BE2C (cell line): ENCODE measurements around the gene CKM.

Experiments used
- DNase-seq: peaks from one replicate; pipeline ENCODE4 v3.0.0-alpha.2; 2020
- H3K27me3 ChIP-seq: fragments of 250-450 bp; sonication (Bioruptor Pico); 2 replicates; pipeline ENCODE4 v1.5.1; 2020; ENCODE audit warnings: mild to moderate bottlenecking
- H3K36me3 ChIP-seq: fragments of 250-450 bp; sonication (Bioruptor Pico); 2 replicates; pipeline ENCODE4 v1.5.1; 2020; ENCODE audit warnings: mild to moderate bottlenecking
- H3K4me1 ChIP-seq: fragments of 250-450 bp; sonication (Bioruptor Pico); 2 replicates; pipeline ENCODE4 v1.5.1; 2020
- H3K4me3 ChIP-seq: 2 replicates; pipeline ENCODE4 v1.5.1; 2011; ENCODE audit warnings: low read depth, low read length
- H3K9me3 ChIP-seq: fragments of 250-450 bp; sonication (Bioruptor Pico); 2 replicates; pipeline ENCODE4 v1.5.1; 2020
- CTCF ChIP-seq: IDR thresholded peaks from 2 replicates; pipeline ENCODE4 v1.5.1; 2012; ENCODE audit warnings: mild to moderate bottlenecking, low read depth, low read length

The CKM gene

DNA sequence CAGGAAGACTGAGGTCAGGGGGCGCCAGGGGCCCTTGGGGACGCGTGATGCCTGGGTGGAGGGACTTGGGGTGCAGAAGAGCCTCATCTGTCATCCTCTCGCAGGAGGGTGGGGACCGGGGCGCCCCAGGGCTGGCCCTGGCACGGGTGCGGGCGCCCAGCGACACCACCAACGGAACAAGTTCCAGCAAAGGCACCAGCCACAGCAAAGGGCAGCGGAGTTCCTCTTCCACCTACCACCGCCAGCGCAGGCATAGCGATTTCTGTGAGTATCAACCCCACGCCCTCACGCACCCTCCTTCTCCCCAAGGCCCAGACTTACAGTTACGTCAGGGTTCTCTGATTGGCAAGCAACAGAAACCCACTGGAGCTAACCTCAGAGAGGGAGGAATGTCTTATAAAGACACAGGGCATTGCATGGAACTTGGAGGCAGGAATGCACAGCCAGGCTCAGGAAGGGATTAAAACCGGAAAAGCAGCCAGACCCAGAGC, 42.2 kb downstream of the CKM start:
- H3K36me3 ChIP-seq: peaks cover 10% of the 10 kb centered on the region
- H3K4me3 ChIP-seq: no peak overlapping the region

GRCh38 chr19:45279587-45280192, 43.0 kb downstream of the CKM start:
- no peak for DNase-seq
- Histone ChIP-seq H3K36me3 (peaks cover 10% of the 10 kb centered on the region), H3K27me3 (no peaks in the 10 kb centered on the region), H3K4me3 (no peak overlapping the region), H3K9me3 (peaks cover 3% of the 10 kb centered on the region; the same call in 1 of the 2 replicates), H3K4me1 (0 out of 2 replicates have a peak, but pooled peaks cover 3% of the 10 kb centered on the region)
- TF ChIP-seq CTCF: no peak

More for the DNA sequence above, 42.2 kb downstream of the CKM start:
- TF ChIP-seq CTCF: no peak
- H3K9me3 ChIP-seq: peaks cover 3% of the 10 kb centered on the region; the same call in 1 of the 2 replicates
- 0 out of 2 replicates have a peak, but pooled peaks cover 3% of the 10 kb centered on the region for H3K4me1 ChIP-seq
- H3K27me3 ChIP-seq: no peaks in the 10 kb centered on the region
- DNase-seq: no peak

DNA sequence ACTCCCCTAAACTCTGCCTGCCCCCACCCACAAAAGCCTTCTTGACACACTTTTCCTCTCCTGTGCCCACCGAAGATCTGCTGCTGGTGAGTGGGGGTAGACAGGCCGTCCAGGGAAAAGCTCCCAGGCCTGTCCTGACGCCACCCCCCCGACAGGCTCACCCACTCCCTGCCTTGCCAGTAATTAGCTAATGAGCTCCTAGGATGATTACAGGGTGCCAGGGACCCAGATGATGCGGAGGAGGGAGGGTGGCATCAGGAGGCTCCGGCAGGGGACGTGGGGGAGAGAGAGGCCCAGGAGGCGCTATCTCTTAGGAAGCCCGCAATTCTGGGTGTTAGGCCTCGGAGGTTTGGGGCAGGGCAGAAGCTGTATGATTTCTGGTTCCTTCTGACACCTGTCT, 44.6 kb downstream of the CKM start:
- H3K9me3 ChIP-seq: no peaks in the 10 kb centered on the region
- H3K27me3 ChIP-seq: no peaks in the 10 kb centered on the region
- H3K4me3 ChIP-seq: no peak overlapping the region
- peaks cover 10% of the 10 kb centered on the region for H3K4me1 ChIP-seq
- H3K36me3 ChIP-seq: peaks cover 7% of the 10 kb centered on the region; the same call in 1 of the 2 replicates
- no peak for TF ChIP-seq CTCF
- DNase-seq: no peak

DNA sequence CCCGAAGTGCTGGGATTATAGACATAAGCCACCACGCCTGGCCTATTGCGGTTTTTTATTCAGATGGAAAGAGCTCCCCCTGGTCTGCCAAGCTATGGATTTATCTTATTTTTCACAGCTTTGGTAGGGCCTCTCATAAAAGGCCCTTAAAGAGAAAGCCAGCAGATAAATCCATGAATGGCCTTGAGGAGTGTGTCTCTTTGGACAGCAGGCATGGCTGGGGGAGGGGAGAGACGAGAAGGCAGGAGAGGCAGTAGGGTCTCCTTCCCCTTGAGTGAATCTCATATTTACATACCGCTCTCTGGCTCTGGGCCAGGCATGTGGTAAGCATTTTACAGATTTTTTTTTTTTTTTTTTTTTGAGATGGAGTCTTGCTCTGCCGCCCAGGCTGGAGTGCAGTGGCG, 46.4 kb downstream of the CKM start:
- H3K4me3 ChIP-seq: no peak overlapping the region
- peak; percentile 61 for DNase-seq
- H3K9me3 ChIP-seq: no peaks in the 10 kb centered on the region
- peaks cover 10% of the 10 kb centered on the region for H3K4me1 ChIP-seq
- no peaks in the 10 kb centered on the region for H3K27me3 ChIP-seq
- TF ChIP-seq CTCF: no peak
- H3K36me3 ChIP-seq: peaks cover 7% of the 10 kb centered on the region

DNA sequence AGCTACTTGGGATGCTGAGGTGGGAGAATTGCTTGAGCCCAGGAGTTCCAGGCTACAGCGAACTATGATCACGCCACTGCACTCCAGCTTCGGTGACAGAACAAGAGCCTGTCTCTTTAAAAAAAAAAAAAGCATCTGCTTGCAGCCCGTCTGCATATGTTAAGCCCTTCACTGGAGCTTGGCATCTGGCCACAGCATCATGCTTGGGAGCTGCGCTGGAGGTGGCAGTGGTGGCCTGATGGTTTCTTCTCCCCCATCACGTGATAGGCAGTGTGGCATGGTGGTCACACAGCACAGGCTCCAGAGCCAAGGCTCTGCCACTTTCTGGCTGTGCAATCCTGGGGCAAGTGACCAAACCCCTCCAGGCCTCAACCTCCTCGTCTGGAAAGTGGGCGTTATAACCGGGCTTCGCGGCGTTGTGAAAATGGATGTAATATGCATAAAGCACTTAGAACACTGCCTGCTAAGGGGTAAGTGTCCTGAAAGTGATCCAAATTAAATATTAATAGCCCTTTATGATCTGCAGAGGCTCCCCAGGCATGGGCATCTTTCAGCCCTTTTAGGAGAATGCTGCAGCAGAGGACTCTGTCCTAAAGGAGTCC, 47.2 kb downstream of the CKM start:
- Histone ChIP-seq H3K9me3 (no peaks in the 10 kb centered on the region), H3K27me3 (no peaks in the 10 kb centered on the region), H3K4me3 (no peak overlapping the region), H3K4me1 (peaks cover 10% of the 10 kb centered on the region), H3K36me3 (peaks cover 7% of the 10 kb centered on the region)
- peak; percentile 86 for DNase-seq
- TF ChIP-seq CTCF: no peak

DNA sequence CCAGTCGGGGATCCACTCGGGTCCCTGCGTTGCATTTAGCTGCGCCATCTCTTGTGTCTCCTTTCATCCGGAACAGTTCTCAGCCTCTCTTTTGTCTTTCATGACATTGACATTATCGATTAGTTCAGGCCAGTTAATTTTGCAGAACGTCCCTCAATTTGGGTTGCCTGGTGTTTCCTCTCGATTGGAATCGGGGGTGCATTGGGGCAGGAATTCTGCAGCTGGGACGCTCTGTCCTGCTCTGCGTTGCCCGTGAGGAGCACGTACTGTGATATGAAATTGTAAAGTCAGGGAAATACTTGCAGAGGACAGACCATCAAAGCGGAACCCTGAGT, 49.2 kb downstream of the CKM start:
- peaks cover 3% of the 10 kb centered on the region for H3K36me3 ChIP-seq
- no peak for TF ChIP-seq CTCF
- H3K9me3 ChIP-seq: no peaks in the 10 kb centered on the region
- no peaks in the 10 kb centered on the region for H3K27me3 ChIP-seq
- H3K4me1 ChIP-seq: peaks cover 10% of the 10 kb centered on the region
- no peak for DNase-seq
- H3K4me3 ChIP-seq: peak overlapping the region; percentile 14; the same call in 1 of the 2 replicates
